Measurements from ENCODE around the gene IFNE.

- TF ChIP-seq EZH2 (IDR thresholded peaks at IDR 0.05; ENCODE audit: borderline replicate concordance, low read depth, low read length, severe bottlenecking) (no peak), CTCF (IDR thresholded peaks at IDR 0.05; ENCODE audit: extremely low read depth in 1 of 2, insufficient read depth in 1 of 2, low read depth in 1 of 2, low read length in 2 of 2) (no peak), POLR2A (IDR thresholded peaks at IDR 0.05; ENCODE audit: low read depth, low read length) (no peak), MAX (IDR thresholded peaks at IDR 0.05; ENCODE audit: insufficient read depth, insufficient read length) (no peak), FOS (IDR thresholded peaks at IDR 0.05; ENCODE audit: borderline replicate concordance, insufficient read depth, low read length) (no peak), POLR2AphosphoS5 (IDR thresholded peaks at IDR 0.05; ENCODE audit: insufficient read depth, low read depth, low read length) (no peak), MYC (IDR thresholded peaks at IDR 0.05; ENCODE audit: low read depth, low read length) (no peak)
Observed at GRCh38 chr9:21504113-21504512, 22.0 kb upstream of the IFNE start.

Measured in endothelial cell of umbilical vein (primary cell).